NCI-H226 (cell line): ENCODE data around the gene CTSH.
A peak's percentile ranks its signal among the peaks of the same experiment; 100 is the strongest.
"Not testable (repeated sequence)": the region's sequence is repeated elsewhere in the genome, so short reads cannot be mapped to it uniquely, and the experiment has no call there.

ENCODE experiments used
- DNase-seq: peaks from one replicate; pipeline ENCODE4 v3.0.0-alpha.2; 2015

CTSH gene

GRCh38 chr15:78938658-78939488 lies 6.0 kb downstream of the CTSH start:
- DNase-seq = no peak

GRCh38 chr15:78937132-78937739 lies 7.6 kb downstream of the CTSH start:
- DNase-seq = no peak

- DNase-seq = no peak
These were observed 10.2 kb downstream of the CTSH start for GRCh38 chr15:78934655-78935023.

GRCh38 chr15:78933823-78934654 lies 10.8 kb downstream of the CTSH start:
- no peak for DNase-seq

- no peak for DNase-seq
These were observed 11.5 kb downstream of the CTSH start for GRCh38 chr15:78933187-78933822.

- DNase-seq = no peak
These were observed 12.5 kb downstream of the CTSH start for GRCh38 chr15:78932258-78932808.

GRCh38 chr15:78931439-78932257 lies 13.2 kb downstream of the CTSH start:
- no peak for DNase-seq

GRCh38 chr15:78930577-78931388 lies 14.1 kb downstream of the CTSH start:
- peak; percentile 88 for DNase-seq

GRCh38 chr15:78929536-78930264 lies 15.1 kb downstream of the CTSH start:
- no peak for DNase-seq

GRCh38 chr15:78928616-78929093 lies 16.2 kb downstream of the CTSH start:
- DNase-seq = no peak

GRCh38 chr15:78928176-78928575 lies 16.7 kb downstream of the CTSH start:
- not testable (repeated sequence) for DNase-seq

- no peak for DNase-seq
These were observed 17.6 kb downstream of the CTSH start for GRCh38 chr15:78927077-78927790.

GRCh38 chr15:78925956-78926743 lies 18.7 kb downstream of the CTSH start:
- no peak for DNase-seq

- no peak for DNase-seq
These were observed 19.7 kb downstream of the CTSH start for GRCh38 chr15:78925076-78925624.

- no peak for DNase-seq
These were observed 21.1 kb downstream of the CTSH start for GRCh38 chr15:78923480-78924360.

GRCh38 chr15:78923015-78923414 lies 21.8 kb downstream of the CTSH start:
- no peak for DNase-seq

GRCh38 chr15:78922527-78922926 lies 22.3 kb downstream of the CTSH start:
- DNase-seq = no peak
